Fibroblast of skin of left biceps (primary cell): ENCODE results near the gene TRMT1.
"Not testable (repeated sequence)": the region's sequence is repeated elsewhere in the genome, so short reads cannot be mapped to it uniquely, and the experiment has no call there.

Experiments
- DNase-seq, 2 experiments: peaks; one replicate each; pipeline ENCODE4 v3.0.0-alpha.2; 2013; ENCODE audit warnings: low read depth in 2 of 2

The TRMT1 gene

GRCh38 chr19:13150187-13150930, 33.8 kb upstream of the TRMT1 start, which contains the start of the genes IER2 and STX10:
IER2 (plus strand) TSS chr19:13150411; CDS start chr19:13153187, 2,776 bp downstream.
STX10 (minus strand) TSS chr19:13150375; CDS start chr19:13150173, 202 bp downstream.
- DNase-seq = peak; percentile 81 to 82

GRCh38 chr19:13149628-13150186, 33.2 kb upstream of the TRMT1 start:
- no peak for DNase-seq

- not testable (repeated sequence) for DNase-seq
Observed at GRCh38 chr19:13149173-13149627, 32.7 kb upstream of the TRMT1 start.

- DNase-seq = no peak
Observed at GRCh38 chr19:13146763-13147563, 30.4 kb upstream of the TRMT1 start.

- no peak for DNase-seq
Observed at GRCh38 chr19:13139633-13140311, 23.2 kb upstream of the TRMT1 start.

GRCh38 chr19:13138916-13139198, 22.3 kb upstream of the TRMT1 start:
- DNase-seq = no peak

- DNase-seq = no peak
Observed at GRCh38 chr19:13138171-13138915, 21.8 kb upstream of the TRMT1 start.

- no peak for DNase-seq
Observed at GRCh38 chr19:13137290-13137794, 20.8 kb upstream of the TRMT1 start.

GRCh38 chr19:13135068-13136062, 18.8 kb upstream of the TRMT1 start:
- DNase-seq = no peak

- no peak for DNase-seq
Observed at GRCh38 chr19:13134626-13135025, 18.1 kb upstream of the TRMT1 start.

- DNase-seq = no peak
Observed at GRCh38 chr19:13133241-13133870, 16.8 kb upstream of the TRMT1 start.

GRCh38 chr19:13132471-13133180, 16.1 kb upstream of the TRMT1 start:
- no peak for DNase-seq

GRCh38 chr19:13130886-13131490, 14.4 kb upstream of the TRMT1 start:
- no peak for DNase-seq

GRCh38 chr19:13129384-13129783, 12.8 kb upstream of the TRMT1 start:
- no peak for DNase-seq

GRCh38 chr19:13128583-13128982, 12.0 kb upstream of the TRMT1 start:
- DNase-seq = no peak

- DNase-seq = no peak
Observed at GRCh38 chr19:13127811-13128575, 11.5 kb upstream of the TRMT1 start.

GRCh38 chr19:13127051-13127450, 10.5 kb upstream of the TRMT1 start:
- no peak for DNase-seq
